K562 (cell line): ENCODE measurements around the gene CPE. TPM values are rescaled to one million over a fixed set of nuclear protein-coding genes. Genes with fewer than 3 reads are reported as not detected.
A peak's percentile ranks its signal among the peaks of the same experiment; 100 is the strongest.

Experiments
- ATAC-seq: fragments of 200-7000 bp; cut with Tn5 transposase; 3 replicates; pipeline ENCODE4 v1.9.1; 2020; ENCODE audit warnings: moderate library complexity
- BruUV-seq: library from RNA; stranded (reverse); fragments of 400-500 nt; replicated peaks from 2 replicates; lab custom pipeline; 2021; lab: Mats Ljungman, UMichigan
- CTCF ChIA-PET: fragments of 300-600 bp; formaldehyde crosslinking; extraction: SDS; loops from one replicate; lab custom pipeline; 2021; ENCODE audit warnings: low intra/inter-chr PET ratio; lab: Yijun Ruan, JAX
- POLR2A ChIA-PET: fragments of 300-600, 350-650 bp; sonication (Branson Sonifier 250); formaldehyde crosslinking; extraction: SDS; loops from one replicate; lab custom pipeline; 2021; ENCODE audit warnings: antibody characterized with exemption, inconsistent platforms; lab: Yijun Ruan, JAX
- DNase-seq, 4 experiments: peaks; one replicate each; pipeline versions ENCODE4 v3.0.0 to v3.0.0-alpha.2; 2011 to 2018; ENCODE audit warnings: low spot score in 3 of 4, mixed read lengths in 3 of 4; ENCODE audit errors: extremely low read depth in 1 of 4
- FAIRE-seq: peaks from 2 replicates; lab custom pipeline; 2011; peaks lifted over from hg19 to GRCh38; lab: Jason Lieb, UNC
- H2AFZ ChIP-seq: 2 replicates; pipeline ENCODE4 v1.6.0; 2011; ENCODE audit warnings: low read depth, low read length, control low read depth, inconsistent platforms
- H3K27ac ChIP-seq: fragments of 200-600 bp; 3 replicates; pipeline ENCODE4 v1.8.0; 2011; ENCODE audit warnings: low read depth, mild to moderate bottlenecking, control low read depth, inconsistent platforms, low read length, moderate library complexity, mixed read lengths; ENCODE audit errors: extremely low read depth
- H3K27me3 ChIP-seq, 2 experiments: fragments of 300-600 bp in 1 of 2; 2 replicates in 1 of 2; 3 replicates in 1 of 2; pipeline versions ENCODE4 v1.6.0 to v1.8.0; 2011; ENCODE audit warnings: inconsistent platforms in 2 of 2, low read length in 2 of 2, mild to moderate bottlenecking in 1 of 2, mixed read lengths in 1 of 2, moderate library complexity in 1 of 2; ENCODE audit not compliant: control insufficient read depth in 2 of 2, insufficient read depth in 2 of 2
- H3K36me3 ChIP-seq: fragments of 300-600 bp; 3 replicates; pipeline ENCODE4 v1.8.0; 2011; ENCODE audit warnings: mild to moderate bottlenecking, low read length, inconsistent platforms; ENCODE audit not compliant: control insufficient read depth, insufficient read depth
- H3K4me1 ChIP-seq, 2 experiments: fragments of 200-600 bp in 1 of 2; replicated peaks in 1 of 2; 2 replicates in 1 of 2; 3 replicates in 1 of 2; pipeline versions ENCODE4 v1.5.1 to v1.8.0; 2011; ENCODE audit warnings: inconsistent platforms in 2 of 2, low read length in 2 of 2, mild to moderate bottlenecking in 1 of 2, mixed read lengths in 1 of 2, moderate library complexity in 1 of 2; ENCODE audit not compliant: control insufficient read depth in 2 of 2, insufficient read depth in 2 of 2
- H3K4me2 ChIP-seq: 2 replicates; pipeline ENCODE4 v1.6.1; 2011; ENCODE audit warnings: low read length, control low read depth, inconsistent platforms, mixed read lengths; ENCODE audit not compliant: insufficient read depth
- H3K4me3 ChIP-seq: fragments of 200-600 bp; sonication (generic), shearing (Covaris generic); 2 replicates; pipeline ENCODE4 v1.5.1; 2016; ENCODE audit warnings: control low read depth, inconsistent platforms
- H3K79me2 ChIP-seq: fragments of 200-600 bp; 3 replicates; pipeline ENCODE4 v1.8.0; 2011; ENCODE audit warnings: low read length, inconsistent platforms; ENCODE audit not compliant: control insufficient read depth, insufficient read depth
- H3K9ac ChIP-seq, 2 experiments: 2 replicates each; pipeline versions ENCODE4 v1.6.0 to v1.6.1; 2011; ENCODE audit warnings: low read depth in 2 of 2, low read length in 2 of 2, control low read depth in 1 of 2, inconsistent platforms in 1 of 2, mild to moderate bottlenecking in 1 of 2, mixed read lengths in 1 of 2; ENCODE audit not compliant: insufficient read depth in 1 of 2
- H3K9me1 ChIP-seq: one replicate; pipeline ENCODE4 v1.6.0; 2011; ENCODE audit warnings: inconsistent platforms, mild to moderate bottlenecking, low read length, moderate library complexity; ENCODE audit not compliant: control insufficient read depth, insufficient read depth
- H3K9me3 ChIP-seq: replicated peaks from 2 replicates; pipeline ENCODE4 v1.5.1; 2011; ENCODE audit warnings: low read depth, low read length, inconsistent platforms; ENCODE audit not compliant: control insufficient read depth, insufficient read depth
- H4K20me1 ChIP-seq: replicated peaks from 2 replicates; pipeline ENCODE4 v1.6.1; 2011; ENCODE audit warnings: low read length, inconsistent platforms, mixed read lengths; ENCODE audit not compliant: control insufficient read depth, insufficient read depth
- ARID2 ChIP-seq: fragments of 450-650 bp; IDR thresholded peaks from 2 replicates; pipeline ENCODE4 v1.6.1; 2017; ENCODE audit warnings: antibody characterized with exemption, mild to moderate bottlenecking
- ATF3 ChIP-seq, 2 experiments: fragments of 450-650 bp in 1 of 2; sonication (generic) in 1 of 2; formaldehyde crosslinking in 1 of 2; IDR thresholded peaks in 1 of 2; conservative IDR thresholded peaks in 1 of 2; 2 replicates each; pipeline versions ENCODE4 v1.6.1 to v1.8.1; 2016 to 2023; ENCODE audit warnings: mild to moderate bottlenecking in 2 of 2, moderate library complexity in 2 of 2, inconsistent platforms in 1 of 2, missing genetic modification reagents in 1 of 2
- CBX2 ChIP-seq: fragments of 200-600 bp; sonication (generic); IDR thresholded peaks from one replicate; pipeline ENCODE4 v1.6.1; 2012; ENCODE audit warnings: mild to moderate bottlenecking, low read length, inconsistent platforms; ENCODE audit not compliant: insufficient read depth, poor library complexity, severe bottlenecking
- FOSL1 ChIP-seq: fragments of 200-800 bp; sonication (Bioruptor generic); conservative IDR thresholded peaks from 2 replicates; pipeline ENCODE4 v1.6.1; 2016; ENCODE audit warnings: missing genetic modification characterization, missing compliant biosample characterization
- GABPA ChIP-seq: fragments of 200-800 bp; sonication (Bioruptor generic); conservative IDR thresholded peaks from 2 replicates; pipeline ENCODE4 v1.6.1; 2016; ENCODE audit warnings: low read depth, missing genetic modification characterization, missing compliant biosample characterization
- KLF1 ChIP-seq: fragments of 450-650 bp; IDR thresholded peaks from 2 replicates; pipeline ENCODE4 v1.6.1; 2016; ENCODE audit warnings: missing genetic modification characterization, missing compliant biosample characterization
- RCOR1 ChIP-seq, 2 experiments: IDR thresholded peaks; 2 replicates each; pipeline ENCODE4 v1.6.1; 2012; ENCODE audit warnings: low read depth in 2 of 2, low read length in 2 of 2, borderline replicate concordance in 1 of 2, improper control_type of control experiment in 1 of 2
- ZBTB2 ChIP-seq: fragments of 450-650 bp; IDR thresholded peaks from 2 replicates; pipeline ENCODE4 v1.6.1; 2016; ENCODE audit warnings: antibody characterized with exemption
- WGBS: fragments of 100-300 bp; shearing (Covaris generic); methylation state at CpG from one replicate; pipeline ENCODE4 v1.1.6; 2016; ENCODE audit warnings: low coverage, mixed read lengths; ENCODE audit not compliant: insufficient coverage; ENCODE audit errors: missing lambda C conversion rate; 5-methylcytosine and 5-hydroxymethylcytosine counted together
- in situ Hi-C: fragments of 300-500 bp; cut with MboI; formaldehyde crosslinking; loops from 4 replicates; pipeline ENCODE4 v1.15.0; 2018; ENCODE audit warnings: inconsistent platforms, mixed read lengths
- intact Hi-C: fragments of 100-400 bp; cut with micrococcal nuclease; formaldehyde crosslinking; loops from 2 replicates; pipeline ENCODE4 v1.14.2; 2022
- polyA plus RNA-seq, 8 experiments: library from polyadenylated mRNA; depleted of rRNA in 4 of 8; stranded (reverse) in 5 of 8; unstranded in 3 of 8; fragments of >200 nt; fragmentation: Nextera tagmentation in 2 of 8; fragmentation: Illumina TruSeq in 1 of 8; extraction: Ambion mirVana in 2 of 8; extraction: Trizol in 1 of 8; gene quantifications; 2 replicates each; pipeline versions ENCODE4 v1.2.1 to v1.2.3, GENCODE V29; 2011 to 2014; ENCODE audit warnings: inconsistent platforms in 1 of 8, missing spikeins in 1 of 8
- total RNA-seq, 7 experiments: library from RNA; depleted of rRNA in 6 of 7; stranded (reverse); fragments of >200 nt in 6 of 7; fragmentation: Illumina TruSeq in 2 of 7; extraction: Trizol in 2 of 7; gene quantifications; 2 replicates each; pipeline versions ENCODE4 v1.2.1 to v1.2.3, GENCODE V29; 2011 to 2021; ENCODE audit warnings: low replicate concordance in 1 of 7

The CPE gene
- total and polyA plus RNA-seq, 9 of the 15 experiments (the other 6 are each of a cell fraction or from before 2014, with no cell fraction given) = 0.04 to 0.16 (median 0.06) TPM; not detected in 4

- DNase-seq = no peak
- peaks cover 5 to 6% of the 10 kb centered on the region in 2 experiments; a peak in 2 of 5 replicates for H3K27me3 ChIP-seq
- H3K9me3 ChIP-seq = no peaks in the 10 kb centered on the region
- no peak overlapping the region for H3K4me3 ChIP-seq
- FAIRE-seq = no peak
- in situ Hi-C loops (no loop called here), intact Hi-C loops (no loop called here)
- CTCF ChIA-PET = no interaction called here
- no TSS peak for BruUV-seq
- no peaks in the 10 kb centered on the region for H3K36me3 ChIP-seq
- ATAC-seq = no peak
- POLR2A ChIA-PET = interaction anchor here (0.6 to 1.3 kb wide), 3 partner anchors 10 to 29 kb away, joined by 3 read pairs; no protein-coding TSS in a partner anchor
- WGBS = 17% methylated on average over 2 of the region's 2 CpGs
- no peak overlapping the region for H3K9ac ChIP-seq
- H3K27ac ChIP-seq = no peak overlapping the region
- no peak overlapping the region for H2AFZ ChIP-seq
- H3K9me1 ChIP-seq = no peaks in the 10 kb centered on the region
- TF ChIP-seq ATF3 (IDR thresholded peaks at IDR 0.05) = 0 out of 2 replicates have a peak, but pooled peaks have one; percentile 9
- no peak for TF ChIP-seq ATF3 (CRISPR knock-in tag; conservative IDR thresholded peaks at IDR 0.05)
- no peak for TF ChIP-seq CBX2
- TF ChIP-seq RCOR1 (IDR thresholded peaks at IDR 0.05; ENCODE audit: borderline replicate concordance in 1 of 2, low read depth in 2 of 2, low read length in 2 of 2) = no peak
- peak; percentile 45; the same call in 1 of the 2 replicates for TF ChIP-seq FOSL1
- TF ChIP-seq ZBTB2 = no peak
- no peak for TF ChIP-seq KLF1 (tag)
- 0 out of 2 replicates have a peak, but pooled peaks have one; percentile 11 for TF ChIP-seq GABPA (tag)
- TF ChIP-seq ARID2 = no peak
- H3K4me1 ChIP-seq = no peaks in the 10 kb centered on the region
- H3K79me2 ChIP-seq = no peaks in the 10 kb centered on the region
- H4K20me1 ChIP-seq = no peaks in the 10 kb centered on the region
- no peak overlapping the region for H3K4me2 ChIP-seq
Observed at GRCh38 chr4:165359506-165359905, 19.3 kb upstream of the CPE start.
